Activated CD4-positive, alpha-beta T cell treated with anti-CD3 and anti-CD28 coated beads, Interleukin-2, Interleukin-6, amounts not matched to agents 100 ng/mL and 50 ng/mL, durations not matched to agents 16 hours and 8 hours (primary cell): ENCODE results near the gene OR6F1.
"Not testable (repeated sequence)": the region's sequence is repeated elsewhere in the genome, so short reads cannot be mapped to it uniquely, and the experiment has no call there.

Experiments
- DNase-seq: peaks from one replicate; pipeline ENCODE4 v3.0.0-alpha.2; 2020

OR6F1 gene

DNA sequence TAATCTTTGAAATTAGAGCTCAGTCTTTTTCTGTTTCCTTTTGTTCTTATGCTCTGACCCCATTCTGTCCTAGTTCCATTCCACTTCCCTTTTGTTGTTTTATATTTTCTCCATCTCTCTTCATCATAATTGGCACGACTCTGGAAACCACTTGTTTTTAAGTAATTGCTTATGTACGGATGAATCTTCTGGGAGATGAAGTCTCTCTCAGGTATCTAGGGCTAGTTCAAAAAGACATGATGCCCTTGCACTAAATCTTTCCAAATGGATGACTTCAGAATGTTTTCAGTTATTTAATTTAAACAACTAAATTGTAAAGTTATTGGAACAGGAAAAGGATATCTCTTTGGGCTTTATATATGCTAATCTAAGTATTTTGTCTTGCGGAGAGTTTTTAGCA is at the start of gene OR6F1:
Gene OR6F1 (minus strand): TSS at position 101 of the 400 bp plus-strand sequence. CDS start 3,891 bp downstream, outside the sequence.
- DNase-seq = no peak

DNA sequence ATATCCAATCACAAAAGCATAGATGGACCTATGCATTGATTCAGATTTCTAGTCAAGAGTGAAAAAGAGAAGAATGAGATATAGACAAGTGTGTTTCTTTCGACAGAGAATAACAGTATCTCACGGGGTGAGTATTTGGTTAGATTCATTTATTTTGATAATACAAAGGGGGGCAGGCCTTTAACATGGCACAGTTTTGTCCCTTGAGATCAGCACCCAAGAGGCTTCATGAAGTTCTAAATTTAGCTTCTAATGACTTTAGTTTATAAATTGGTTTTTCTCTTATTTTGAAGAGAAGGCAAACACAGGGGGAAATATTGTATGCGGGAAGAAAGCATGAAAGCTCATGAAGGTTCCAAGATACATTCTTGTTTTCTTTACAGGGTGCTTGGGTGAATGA is 44.0 kb upstream of the OR6F1 start, which contains the start of gene OR1C1:
Gene OR1C1 (minus strand): TSS at position 101 of the 400 bp plus-strand sequence. CDS start 2,150 bp downstream, outside the sequence.
- no peak for DNase-seq

DNA sequence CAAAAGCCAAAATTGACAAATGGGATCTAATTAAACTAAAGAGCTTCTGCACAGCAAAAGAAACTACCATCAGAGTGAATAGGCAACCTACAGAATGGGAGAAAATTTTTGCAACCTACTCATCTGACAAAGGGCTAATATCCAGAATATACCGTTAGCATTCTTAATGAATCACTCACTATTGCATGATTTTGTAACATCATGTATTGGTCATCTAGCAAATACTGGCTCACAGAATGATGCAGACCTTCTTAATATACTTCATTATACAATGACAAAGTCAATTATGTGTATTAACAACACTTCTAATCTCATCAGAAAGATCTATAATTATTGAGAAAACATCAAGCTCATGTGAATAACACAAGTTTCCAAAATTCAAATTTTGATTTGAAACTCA is 37.9 kb upstream of the OR6F1 start:
- not testable (repeated sequence) for DNase-seq

DNA sequence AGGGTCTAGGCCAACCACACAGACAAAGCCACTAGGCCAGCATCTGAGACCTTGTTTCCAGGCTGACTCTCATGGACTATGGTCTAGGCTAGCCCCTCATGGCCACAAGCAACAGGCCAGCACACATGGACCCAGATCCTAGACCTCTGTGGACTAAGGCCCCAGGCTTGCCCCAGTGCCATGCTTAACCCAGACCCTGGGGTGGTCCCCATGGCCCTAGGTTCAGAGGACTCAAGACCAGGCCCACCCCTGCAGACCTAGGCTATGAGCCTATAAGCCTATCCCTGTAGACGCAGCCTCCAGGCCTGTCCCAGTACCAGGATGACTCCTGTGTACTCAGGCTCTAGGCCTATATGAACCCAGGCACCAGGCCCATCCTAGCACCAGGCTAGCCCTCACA is 33.4 kb upstream of the OR6F1 start:
- DNase-seq = no peak

DNA sequence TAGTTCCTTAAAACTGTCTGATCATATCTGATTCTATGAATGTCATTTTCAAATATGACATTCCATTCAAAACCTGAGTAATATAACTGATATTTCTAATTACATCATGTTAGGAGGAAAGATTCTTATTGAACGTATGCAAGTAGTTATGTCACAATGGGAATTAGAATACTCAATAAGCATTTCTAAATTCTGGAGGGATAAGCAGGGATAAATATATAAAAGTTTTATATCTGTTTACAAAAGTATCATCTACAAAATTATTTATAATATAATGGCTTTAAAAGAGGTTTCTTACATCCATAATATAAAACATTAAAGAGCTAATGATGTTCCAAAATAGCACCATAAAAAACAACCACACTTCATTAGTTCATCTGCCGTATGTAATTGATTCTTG is 31.6 kb upstream of the OR6F1 start, which contains the start of gene OR14A2:
Gene OR14A2 (minus strand): TSS at position 101 of the 400 bp plus-strand sequence.
- no peak for DNase-seq

DNA sequence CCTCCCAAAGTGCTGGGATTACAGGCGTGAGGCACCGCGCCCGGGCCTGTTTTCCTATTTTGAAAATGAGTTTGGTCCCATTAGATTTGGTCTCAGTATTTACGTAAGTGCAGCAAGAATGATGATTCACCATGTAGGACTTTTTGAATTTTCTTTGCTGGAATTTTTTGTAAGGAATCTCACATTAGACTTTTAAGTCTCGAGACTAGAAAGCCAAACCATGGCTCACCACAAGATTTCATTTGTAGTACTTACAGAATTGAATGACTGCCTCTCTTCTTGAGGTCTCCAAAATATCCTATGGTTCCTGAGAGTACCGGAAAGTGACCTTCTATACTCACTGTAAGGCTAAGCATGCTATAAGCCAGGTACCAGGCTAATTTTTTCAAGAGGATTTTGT is 31.2 kb upstream of the OR6F1 start:
- no peak for DNase-seq

DNA sequence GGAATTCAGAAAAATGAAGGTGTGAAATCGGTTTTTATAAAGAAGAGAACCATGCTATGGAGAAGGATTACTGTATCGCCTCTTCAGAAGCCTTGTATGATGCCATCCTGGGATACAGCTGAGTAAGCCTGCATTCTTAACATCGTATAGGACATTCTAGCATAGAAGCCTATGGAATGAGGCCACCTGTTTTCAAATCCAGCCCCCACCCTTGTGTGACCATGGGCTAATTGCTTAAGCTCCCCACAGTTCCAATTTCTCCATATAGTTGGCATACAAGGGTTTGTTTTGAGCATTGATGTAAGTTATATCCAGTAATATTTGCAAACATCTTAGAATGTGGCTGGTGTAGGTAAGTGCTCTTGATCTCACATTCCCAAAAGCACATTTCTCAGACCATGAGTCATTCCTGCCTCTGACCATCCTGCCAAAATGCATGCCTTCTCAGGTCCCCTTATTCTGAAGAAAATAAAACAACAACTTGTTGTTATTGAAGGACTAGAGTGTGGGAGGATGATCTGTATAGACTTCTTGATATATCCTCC is 30.0 kb upstream of the OR6F1 start:
- DNase-seq = no peak

DNA sequence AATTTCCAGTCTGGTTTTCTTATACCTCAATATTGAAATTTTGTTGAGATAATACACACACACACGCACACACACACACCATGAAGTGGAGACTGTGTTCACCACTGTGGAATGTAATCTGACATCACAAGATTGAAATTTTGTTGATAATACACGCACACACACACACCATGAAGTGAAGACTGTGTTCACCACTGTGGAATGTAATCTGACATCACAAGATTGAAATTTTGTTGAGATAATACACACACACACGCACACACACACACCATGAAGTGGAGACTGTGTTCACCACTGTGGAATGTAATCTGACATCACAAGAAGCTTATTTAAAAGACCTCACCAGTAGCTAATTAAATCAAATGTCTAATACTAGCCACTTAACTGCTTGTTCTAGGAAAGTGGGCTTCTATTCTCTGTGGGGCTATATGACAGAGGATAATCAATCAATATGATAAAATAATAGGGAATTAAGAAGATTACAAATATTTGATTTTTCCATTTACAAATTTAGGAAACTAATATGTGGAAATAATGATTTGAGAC is 25.8 kb upstream of the OR6F1 start:
- DNase-seq = not testable (repeated sequence)

DNA sequence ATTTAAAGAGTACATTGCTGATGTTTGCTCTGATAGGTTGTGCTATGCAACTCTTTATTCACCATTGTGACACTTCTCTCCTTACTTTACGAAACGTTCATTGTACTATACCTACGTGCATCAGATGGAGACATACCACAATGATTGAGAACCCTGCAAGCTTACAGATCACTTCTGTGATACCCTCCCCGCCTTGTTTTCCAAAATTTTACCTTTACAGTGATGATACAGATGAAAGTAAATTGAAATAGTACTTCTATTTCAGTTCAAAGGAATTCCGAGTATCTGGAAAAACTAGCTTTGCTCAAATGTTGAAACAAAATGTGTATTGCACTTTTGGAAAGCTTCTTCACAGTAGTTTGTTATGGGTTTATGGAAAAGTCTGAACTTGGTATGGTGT is 25.3 kb upstream of the OR6F1 start:
- DNase-seq = no peak

DNA sequence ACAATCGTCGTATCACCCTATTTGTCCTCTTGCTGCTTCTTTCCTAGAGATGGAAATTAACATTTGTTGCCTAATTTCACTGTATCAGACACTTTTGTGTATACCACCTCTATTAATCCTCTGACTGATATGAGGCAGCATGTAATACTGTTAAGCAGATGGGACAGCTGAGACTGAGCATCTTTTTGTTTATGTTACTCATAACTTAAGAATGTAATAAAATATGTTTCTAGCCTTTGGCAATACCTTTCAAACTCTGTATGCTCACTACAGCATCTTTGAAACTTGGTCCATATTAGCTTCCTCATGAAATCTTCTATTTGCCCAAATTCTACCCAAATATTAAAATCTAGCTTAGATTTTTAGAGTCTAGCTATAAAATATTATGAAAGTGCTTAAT is 24.3 kb upstream of the OR6F1 start:
- no peak for DNase-seq

DNA sequence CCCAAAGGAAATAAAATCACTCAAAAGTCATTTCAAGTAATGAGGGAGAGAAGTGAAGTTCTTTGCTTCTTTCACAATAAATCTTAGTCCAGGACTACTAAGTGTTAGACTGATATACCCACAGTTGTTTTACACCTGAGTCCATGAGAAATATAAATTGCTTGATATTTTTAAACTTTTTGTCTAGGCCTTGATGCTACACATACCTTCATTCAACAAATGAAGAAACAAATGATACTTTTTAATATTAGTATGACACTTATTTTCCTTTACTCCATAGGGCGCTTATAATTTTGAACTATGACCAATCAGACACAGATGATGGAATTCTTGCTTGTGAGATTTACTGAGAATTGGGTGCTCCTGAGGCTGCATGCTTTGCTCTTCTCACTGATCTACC is 21.9 kb upstream of the OR6F1 start, which contains the start of gene OR14K1:
Gene OR14K1 (plus strand): TSS at position 301 of the 400 bp plus-strand sequence. CDS start 0 bp downstream, at position 301.
- no peak for DNase-seq

DNA sequence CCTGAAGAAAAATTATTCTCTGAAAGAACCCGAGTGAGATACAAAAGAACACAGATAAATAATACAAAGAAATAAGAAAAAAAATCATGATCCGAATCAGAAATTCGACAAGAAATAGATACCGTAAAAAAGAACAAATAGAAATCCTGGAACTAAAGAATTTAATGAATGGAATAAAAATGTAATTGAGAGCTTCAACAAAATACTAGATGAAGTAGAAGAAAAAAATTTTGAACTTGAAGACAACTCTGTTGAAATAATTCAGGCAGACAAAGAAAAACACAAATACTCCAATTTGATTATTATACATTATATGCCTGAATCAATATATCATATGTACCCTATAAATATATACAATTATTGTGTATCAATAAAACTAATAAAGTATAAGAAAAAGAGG is 4.8 kb upstream of the OR6F1 start:
- DNase-seq = no peak

DNA sequence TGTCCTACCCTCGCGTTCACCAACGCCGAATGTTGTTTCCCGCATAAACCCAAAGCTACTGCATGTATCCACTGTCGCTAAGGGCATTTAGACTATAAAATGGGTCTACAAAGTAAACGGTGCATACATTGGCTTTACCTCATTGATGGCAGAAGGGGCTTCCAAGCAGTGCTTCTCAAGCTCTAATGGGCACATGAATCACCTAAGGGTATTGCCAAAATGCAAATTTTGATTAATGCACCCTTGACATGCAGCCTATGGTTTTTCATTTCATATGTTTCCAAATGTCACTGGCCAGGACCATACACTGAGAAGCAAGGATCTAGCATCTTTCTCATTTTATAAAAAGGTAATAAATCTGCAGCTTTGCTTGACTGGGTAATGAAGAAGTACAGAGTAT is 2.7 kb downstream of the OR6F1 start:
- no peak for DNase-seq

DNA sequence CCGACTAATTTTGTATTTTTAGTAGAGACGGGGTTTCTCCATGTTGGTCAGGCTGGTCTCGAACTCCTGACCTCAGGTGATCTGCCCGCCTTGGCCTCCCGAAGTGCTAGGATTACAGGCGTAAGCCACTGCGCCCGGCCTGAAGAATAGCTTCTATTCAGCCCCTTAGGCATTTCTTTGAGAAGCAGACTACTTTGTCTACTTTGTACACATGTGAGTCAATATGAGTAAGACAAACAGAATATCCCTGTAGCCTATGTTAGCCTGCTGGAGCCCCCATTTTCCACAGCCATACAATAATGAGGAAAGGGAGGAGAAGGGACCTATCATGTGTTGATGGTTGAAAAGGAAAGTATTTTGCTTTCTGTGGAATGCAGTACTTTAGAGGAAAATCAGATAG is 5.8 kb downstream of the OR6F1 start:
- DNase-seq = not testable (repeated sequence)

DNA sequence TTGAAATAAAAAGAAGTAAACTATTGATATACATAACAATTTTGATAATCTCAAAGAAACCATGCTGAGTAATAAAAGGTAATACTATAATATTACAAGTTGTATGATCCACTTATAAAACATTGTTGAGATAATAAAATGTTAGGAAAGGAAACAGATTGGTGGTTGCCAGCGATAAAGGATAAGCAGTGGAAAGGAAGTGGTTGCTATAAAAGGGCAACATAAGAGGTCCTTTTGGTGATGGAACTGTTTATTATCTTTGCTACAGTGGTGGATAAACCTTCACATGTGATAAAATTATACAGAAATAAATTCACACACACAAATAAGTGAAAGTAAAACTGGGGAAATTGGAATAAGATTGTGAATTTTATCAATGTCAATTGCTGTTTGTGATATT is 15.1 kb downstream of the OR6F1 start:
- no peak for DNase-seq

DNA sequence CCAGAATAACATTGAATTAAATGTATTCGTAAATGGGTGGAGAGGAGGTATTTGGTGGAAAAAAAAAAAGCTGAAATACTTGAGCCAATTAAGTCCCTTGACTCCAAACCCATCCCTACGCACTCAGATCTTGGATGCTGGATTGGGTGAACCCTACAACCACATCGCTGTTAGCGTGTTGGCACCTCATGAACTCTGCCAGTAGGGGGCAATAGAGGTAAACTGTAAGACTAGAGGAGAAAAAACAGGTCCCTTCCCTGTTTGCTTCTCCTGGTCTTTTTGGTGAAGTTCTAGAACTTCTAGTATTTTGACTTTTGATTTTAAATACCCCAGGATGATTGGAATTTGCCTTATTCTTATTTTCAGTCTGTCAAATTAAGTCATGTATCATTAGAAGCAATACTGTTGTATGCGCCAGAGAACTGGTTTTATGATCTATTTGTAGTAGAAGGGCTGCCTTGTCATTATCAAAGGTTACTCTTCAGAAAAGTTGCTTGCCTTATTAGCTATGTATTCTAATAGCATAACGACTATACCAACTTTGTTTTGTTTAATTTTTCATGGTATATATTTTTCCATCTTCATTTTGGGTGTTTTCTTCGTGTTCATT is 35.1 kb downstream of the OR6F1 start:
- peak; percentile 67 for DNase-seq

DNA sequence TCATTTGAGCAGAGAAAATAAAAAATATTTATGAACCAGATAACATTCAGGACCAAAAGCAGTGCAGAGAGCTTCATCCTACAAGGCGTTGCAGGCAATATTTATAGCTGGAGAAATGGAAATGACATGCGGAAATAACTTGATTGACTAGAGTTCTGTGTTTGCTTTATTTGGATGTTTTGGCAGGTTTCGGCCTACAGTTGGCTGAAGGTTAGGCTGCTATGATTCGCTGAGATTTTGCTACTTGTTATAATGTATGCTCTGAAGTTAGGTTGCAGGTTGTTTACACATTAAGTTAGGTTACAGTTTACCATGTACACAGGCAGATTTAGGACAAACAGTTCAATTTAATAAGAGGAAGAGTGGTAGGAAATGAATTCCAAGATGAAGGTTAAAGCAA is 36.3 kb downstream of the OR6F1 start:
- DNase-seq = no peak

DNA sequence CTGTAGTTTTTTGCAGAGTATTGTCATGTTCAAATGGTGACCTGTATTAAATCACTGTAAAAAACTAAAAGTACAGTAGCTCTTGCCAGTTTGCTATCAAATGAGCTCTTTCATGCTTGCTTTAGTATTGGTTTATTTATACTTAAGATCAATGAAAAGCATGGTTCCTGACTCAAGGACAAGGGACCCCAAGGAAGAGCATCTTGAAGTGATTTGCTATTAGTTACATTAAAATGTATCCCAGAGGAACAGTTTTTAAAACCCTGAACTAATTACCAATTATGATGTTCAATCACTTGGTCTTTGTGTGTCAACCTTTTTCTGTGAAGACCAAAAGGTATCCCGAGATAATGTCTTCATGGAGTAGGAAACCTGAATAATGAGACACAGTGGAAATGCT is 36.8 kb downstream of the OR6F1 start, which contains the start of gene OR13G1:
Gene OR13G1 (minus strand): TSS at position 101 of the 400 bp plus-strand sequence. CDS start 6,698 bp downstream, outside the sequence.
- no peak for DNase-seq

DNA sequence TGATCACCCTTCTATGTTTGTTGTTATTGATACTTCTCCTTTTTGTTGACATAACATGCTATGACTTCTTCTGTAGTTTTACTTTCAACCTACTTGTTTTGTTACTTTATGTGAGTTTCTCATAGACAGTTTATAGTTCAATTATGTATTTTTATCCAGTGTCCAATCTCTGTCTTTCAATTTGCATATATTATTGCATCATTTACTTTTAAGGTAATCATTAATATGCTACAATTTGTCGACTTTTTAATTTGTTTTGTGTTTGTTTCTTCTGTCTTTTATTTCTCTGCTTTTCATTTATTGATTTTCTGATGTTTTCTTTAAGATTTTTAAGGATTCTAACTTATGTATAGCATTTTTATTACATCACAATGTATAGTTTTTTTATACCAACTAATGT is 47.2 kb downstream of the OR6F1 start:
- no peak for DNase-seq
